Activated CD8-positive, alpha-beta memory T cell treated with anti-CD3 and anti-CD28 coated beads, Interleukin-2, amount 50 U/mL, for 24 hours (primary cell): ENCODE measurements around the gene UBA7.

Experiments used
- DNase-seq: peaks from one replicate; pipeline ENCODE4 v3.0.0-alpha.2; 2020; ENCODE audit errors: extremely low read depth

Gene UBA7

GRCh38 chr3:49805897-49806701 is 7.7 kb downstream of the UBA7 start:
- no peak for DNase-seq

- no peak for DNase-seq
Observed at GRCh38 chr3:49805367-49805782, 8.4 kb downstream of the UBA7 start.

- no peak for DNase-seq
Observed at GRCh38 chr3:49804141-49805041, 9.4 kb downstream of the UBA7 start.

- no peak for DNase-seq
Observed at GRCh38 chr3:49803465-49804140, 10.2 kb downstream of the UBA7 start.

GRCh38 chr3:49802719-49803464 is 10.9 kb downstream of the UBA7 start, which contains the start of gene INKA1:
Gene INKA1, plus strand, starts transcription at chr3:49803261. Its CDS starts 132 bp downstream, at chr3:49803393.
- peak; percentile 71 for DNase-seq

GRCh38 chr3:49801160-49801559 is 12.6 kb downstream of the UBA7 start:
- no peak for DNase-seq

GRCh38 chr3:49799761-49800160 is 14.0 kb downstream of the UBA7 start, which contains the start of gene CDHR4:
Gene CDHR4, minus strand, starts transcription at chr3:49799873. Its CDS starts 61 bp downstream, at chr3:49799812.
- no peak for DNase-seq

- DNase-seq: no peak
Observed at GRCh38 chr3:49799105-49799504, 14.6 kb downstream of the UBA7 start.

GRCh38 chr3:49794926-49795905 is 18.5 kb downstream of the UBA7 start:
- DNase-seq: no peak

GRCh38 chr3:49794431-49794830 is 19.3 kb downstream of the UBA7 start:
- DNase-seq: no peak

- DNase-seq: no peak
Observed at GRCh38 chr3:49793486-49794085, 20.2 kb downstream of the UBA7 start.

GRCh38 chr3:49792371-49793150 is 21.2 kb downstream of the UBA7 start:
- no peak for DNase-seq

- no peak for DNase-seq
Observed at GRCh38 chr3:49791571-49791970, 22.2 kb downstream of the UBA7 start.

GRCh38 chr3:49790626-49791411 is 22.9 kb downstream of the UBA7 start:
- DNase-seq: no peak

GRCh38 chr3:49788056-49788455 is 25.7 kb downstream of the UBA7 start:
- DNase-seq: no peak

GRCh38 chr3:49787536-49787935 is 26.2 kb downstream of the UBA7 start:
- no peak for DNase-seq

- DNase-seq: no peak
Observed at GRCh38 chr3:49787182-49787464, 26.6 kb downstream of the UBA7 start.
